HepG2 (cell line): ENCODE data around the gene CBL. TPM values are rescaled to one million over a fixed set of nuclear protein-coding genes. Genes with fewer than 3 reads are reported as not detected.
"Not testable (repeated sequence)": the region's sequence is repeated elsewhere in the genome, so short reads cannot be mapped to it uniquely, and the experiment has no call there.

ENCODE experiments used
- ATAC-seq: fragments of 200-7000 bp; cut with Tn5 transposase; 3 replicates; pipeline ENCODE4 v1.9.1; 2020; ENCODE audit warnings: mild to moderate bottlenecking, moderate library complexity
- BruUV-seq: library from RNA; stranded (reverse); fragments of 400-500 nt; replicated peaks from 2 replicates; lab custom pipeline; 2021; lab: Mats Ljungman, UMichigan
- CTCF ChIA-PET: fragments of 300-600 bp; formaldehyde crosslinking; extraction: SDS; loops from one replicate; lab custom pipeline; 2021; ENCODE audit warnings: low total read pairs, inconsistent platforms, low intra/inter-chr PET ratio; lab: Yijun Ruan, JAX
- POLR2A ChIA-PET: fragments of 350-600 bp; sonication (Branson Sonifier 250); formaldehyde crosslinking; loops from one replicate; lab custom pipeline; 2020; ENCODE audit warnings: antibody characterized with exemption, inconsistent platforms; lab: Yijun Ruan, JAX
- DNase-seq: peaks from one replicate; pipeline ENCODE4 v3.0.0-alpha.2; 2015; ENCODE audit warnings: low spot score
- FAIRE-seq: peaks from 3 replicates; lab custom pipeline; 2011; peaks lifted over from hg19 to GRCh38; lab: Jason Lieb, UNC
- H2AFZ ChIP-seq: one replicate; pipeline ENCODE4 v1.6.1; 2011; ENCODE audit warnings: low read length, inconsistent platforms
- H3K27ac ChIP-seq: fragments of 300-600 bp; 3 replicates; pipeline ENCODE4 v1.8.0; 2011; ENCODE audit warnings: mixed run types, mild to moderate bottlenecking, mixed read lengths, low read length, inconsistent platforms; ENCODE audit not compliant: insufficient read depth; ENCODE audit errors: extremely low read length
- H3K27me3 ChIP-seq, 2 experiments: fragments of 200-600 bp in 1 of 2; 2 replicates in 1 of 2; 3 replicates in 1 of 2; pipeline versions ENCODE4 v1.6.0 to v1.8.0; 2011; ENCODE audit warnings: low read length in 2 of 2, mild to moderate bottlenecking in 2 of 2, moderate library complexity in 2 of 2, inconsistent platforms in 1 of 2; ENCODE audit not compliant: insufficient read depth in 2 of 2, control insufficient read depth in 1 of 2
- H3K36me3 ChIP-seq, 2 experiments: fragments of 200-600 bp in 1 of 2; replicated peaks in 1 of 2; 2 replicates in 1 of 2; 3 replicates in 1 of 2; pipeline versions ENCODE4 v1.5.1 to v1.8.0; 2011; ENCODE audit warnings: low read length in 2 of 2, inconsistent platforms in 1 of 2; ENCODE audit not compliant: insufficient read depth in 2 of 2, control insufficient read depth in 1 of 2
- H3K4me1 ChIP-seq: 2 replicates; pipeline ENCODE4 v1.5.1; 2012; ENCODE audit warnings: low read length, inconsistent platforms; ENCODE audit not compliant: insufficient read depth
- H3K4me2 ChIP-seq: 2 replicates; pipeline ENCODE4 v1.6.0; 2011; ENCODE audit warnings: low read depth, low read length, inconsistent platforms
- H3K4me3 ChIP-seq, 3 experiments: fragments of 200-600 bp in 1 of 3; sonication (generic), shearing (Covaris generic) in 1 of 3; replicated peaks in 1 of 3; 2 replicates each; pipeline ENCODE4 v1.5.1; 2011 to 2016; ENCODE audit warnings: low read length in 3 of 3, inconsistent platforms in 2 of 3, low read depth in 2 of 3, mild to moderate bottlenecking in 2 of 3, control low read depth in 1 of 3, mixed read lengths in 1 of 3; ENCODE audit not compliant: insufficient read depth in 1 of 3
- H3K79me2 ChIP-seq: one replicate; pipeline ENCODE4 v1.6.1; 2011; ENCODE audit warnings: low read length, inconsistent platforms; ENCODE audit not compliant: insufficient read depth
- H3K9ac ChIP-seq: 2 replicates; pipeline ENCODE4 v1.6.0; 2011; ENCODE audit warnings: mild to moderate bottlenecking, low read depth, low read length, inconsistent platforms; ENCODE audit not compliant: insufficient read depth
- H3K9me3 ChIP-seq: 2 replicates; pipeline ENCODE4 v1.5.1; 2012; ENCODE audit warnings: mild to moderate bottlenecking, low read length
- H4K20me1 ChIP-seq: 2 replicates; pipeline ENCODE4 v1.6.0; 2011; ENCODE audit warnings: inconsistent platforms, mild to moderate bottlenecking, low read length, moderate library complexity; ENCODE audit not compliant: insufficient read depth
- AGO2 ChIP-seq: fragments of 200-400 bp; formaldehyde crosslinking; optimal IDR thresholded peaks from 2 replicates; pipeline ENCODE3; 2017; ENCODE audit warnings: mild to moderate bottlenecking, low read depth, low read length, moderate library complexity
- CENPT ChIP-seq: sonication (generic); formaldehyde crosslinking; IDR thresholded peaks from 2 replicates; pipeline ENCODE4 v1.8.0; 2022; ENCODE audit warnings: low read depth, mild to moderate bottlenecking, moderate library complexity, missing genetic modification reagents
- HIC2 ChIP-seq: sonication (generic); formaldehyde crosslinking; IDR thresholded peaks from 2 replicates; pipeline ENCODE4 v1.9.0; 2022; ENCODE audit warnings: low read depth, missing genetic modification reagents
- TCF7 ChIP-seq: sonication (generic); IDR thresholded peaks from 2 replicates; pipeline ENCODE4 v1.6.1; 2016; ENCODE audit warnings: antibody characterized with exemption, low read depth
- WGBS: methylation state at CpG from one replicate; pipeline ENCODE4 v1.1.6; 2017; ENCODE audit warnings: low lambda C conversion rate; 5-methylcytosine and 5-hydroxymethylcytosine counted together
- in situ Hi-C: cut with HindIII; loops from 2 replicates; pipeline ENCODE4 v1.10.0; 2017; ENCODE audit warnings: low pct_unique_long_range_greater_than_20kb; ENCODE audit not compliant: extremely low pct_ligation_motif_present
- intact Hi-C: fragments of 100-400 bp; cut with micrococcal nuclease; formaldehyde crosslinking; loops from one replicate; pipeline ENCODE4 v1.10.0; 2022; ENCODE audit not compliant: unreplicated experiment
- polyA plus RNA-seq, 8 experiments: library from polyadenylated mRNA; depleted of rRNA in 3 of 8; stranded (reverse) in 7 of 8; unstranded in 1 of 8; fragments of >200 nt; fragmentation: Illumina TruSeq in 4 of 8; extraction: Trizol in 4 of 8; gene quantifications; 2 replicates each; pipeline versions ENCODE4 v1.2.1 to v1.2.3, GENCODE V29; 2011 to 2016; ENCODE audit warnings: low read depth in 4 of 8, missing spikeins in 1 of 8, mixed read lengths in 1 of 8; ENCODE audit not compliant: insufficient read depth in 1 of 8
- total RNA-seq, 5 experiments: library from RNA; depleted of rRNA; stranded (reverse); fragments of >200 nt; fragmentation: Illumina TruSeq; extraction: Trizol; gene quantifications; 2 replicates each; pipeline ENCODE4 v1.2.3, GENCODE V29; 2016; ENCODE audit warnings: low read depth in 1 of 5

The CBL gene
- total and polyA plus RNA-seq, 2 of the 13 experiments (the other 11 are each of a cell fraction or from before 2014, with no cell fraction given): 6.6 to 7.4 TPM

- TF ChIP-seq HIC2 (CRISPR knock-in tag): no peak
- TF ChIP-seq, all 625 proteins: peak for 0
Observed at GRCh38 chr11:119180729-119181676, 25.1 kb upstream of the CBL start (continued).

- 93% methylated on average over 7 of the region's 17 CpGs for WGBS
- Histone ChIP-seq H2AFZ (no peak overlapping the region), H3K27me3 (no peaks in the 10 kb centered on the region; a peak in 1 of 5 replicates), H3K36me3 (peaks cover 3% of the 10 kb centered on the region in 2 experiments; a peak in 1 of 5 replicates), H3K4me2 (no peak overlapping the region), H3K9ac (no peak overlapping the region), H3K4me3 (no peak overlapping the region), H3K4me1 (peaks cover 16% of the 10 kb centered on the region), H4K20me1 (no peaks in the 10 kb centered on the region), H3K79me2 (no peaks in the 10 kb centered on the region), H3K27ac (no peak overlapping the region), H3K9me3 (no peaks in the 10 kb centered on the region)
- intact Hi-C loops: no loop called here
- FAIRE-seq (no peak), DNase-seq (no peak), ATAC-seq (no peak)
- no TSS peak for BruUV-seq
- ChIA-PET POLR2A (interaction anchor here (2.6 kb wide), 1 partner anchor 13 kb away, joined by 11 read pairs; no protein-coding TSS in a partner anchor), CTCF (no interaction called here)
- peak; percentile 54 for TF ChIP-seq AGO2
- no peak for TF ChIP-seq CENPT (CRISPR knock-in tag)
- TF ChIP-seq TCF7: no peak
- in situ Hi-C loops: no loop called here
Observed at GRCh38 chr11:119181677-119182412, 24.3 kb upstream of the CBL start.

- not testable (repeated sequence) for H4K20me1 ChIP-seq
- POLR2A ChIA-PET: interaction anchor here (3.8 kb wide), 1 partner anchor 16 kb away, joined by 31 read pairs; the partner anchor contains the start of gene NLRX1
Observed at GRCh38 chr11:119184399-119184798, 21.7 kb upstream of the CBL start.

More at GRCh38 chr11:119184399-119184798, 21.7 kb upstream of the CBL start:
- H3K9ac ChIP-seq, DNase-seq, H3K36me3 ChIP-seq, H3K4me3 ChIP-seq, H3K4me2 ChIP-seq, H2AFZ ChIP-seq, H3K79me2 ChIP-seq, H3K27me3 ChIP-seq, ATAC-seq, H3K27ac ChIP-seq, BruUV-seq, in situ Hi-C loops, H3K9me3 ChIP-seq, CTCF ChIA-PET, FAIRE-seq: not testable (repeated sequence)
- intact Hi-C loops: loop anchor here (1.0 kb wide), 1 partner anchor 9 kb away; no protein-coding TSS in a partner anchor
- 84% methylated on average over 9 of the region's 9 CpGs for WGBS
- peaks cover 16% of the 10 kb centered on the region for H3K4me1 ChIP-seq
